Thyroid gland (tissue), 4 donors: ENCODE measurements around the gene ZWILCH. TPM values are rescaled to one million over a fixed set of nuclear protein-coding genes. Genes with fewer than 3 reads are reported as not detected.

Experiments used
- DNase-seq, 2 donors: peaks; one replicate each; pipeline ENCODE4 v3.0.0-alpha.2; 2019
- H3K27ac ChIP-seq, 3 donors: fragments of 200-600 bp; sonication (generic); 1 replicate in 2 of 3; 2 replicates in 1 of 3; pipeline ENCODE4 v1.5.1; 2016 to 2019; ENCODE audit warnings: mild to moderate bottlenecking in 1 of 3, moderate library complexity in 1 of 3
- H3K27me3 ChIP-seq: fragments of 200-600 bp; sonication (generic); one replicate; pipeline ENCODE4 v1.5.1; 2019
- H3K36me3 ChIP-seq, 2 donors: fragments of 200-600 bp; sonication (generic); one replicate each; pipeline ENCODE4 v1.5.1; 2016 to 2019
- H3K4me1 ChIP-seq, 2 donors: fragments of 200-600 bp; sonication (generic); one replicate each; pipeline ENCODE4 v1.5.1; 2017 to 2019
- H3K4me3 ChIP-seq, 3 donors: fragments of 200-600 bp; sonication (generic); replicated peaks in 1 of 3; 1 replicate in 2 of 3; 2 replicates in 1 of 3; pipeline ENCODE4 v1.5.1; 2016; ENCODE audit warnings: mild to moderate bottlenecking in 1 of 3
- H3K9me3 ChIP-seq: fragments of 200-600 bp; sonication (generic); one replicate; pipeline ENCODE4 v1.5.1; 2017
- POLR2A ChIP-seq, 2 donors: fragments of 450-650 bp; IDR thresholded peaks; one replicate each; pipeline ENCODE4 v1.6.1; 2017; ENCODE audit warnings: antibody characterized with exemption in 2 of 2, mild to moderate bottlenecking in 2 of 2, moderate library complexity in 1 of 2
- WGBS, 2 donors: methylation state at CpG; one replicate each; pipeline ENCODE4 v1.1.5; 2017; 5-methylcytosine and 5-hydroxymethylcytosine counted together
- intact Hi-C: fragments of 100-400 bp; cut with DNase I; formaldehyde crosslinking; loops from one replicate; pipeline ENCODE4 v1.15.1; 2023
- microRNA-seq: library from miRNA; unstranded; fragments of <30 nt; microRNA quantifications from one replicate; pipeline ENCODE4, GENCODE V29; 2016
- small RNA-seq: library from RNA; depleted of rRNA; stranded (forward); fragments of <200 nt; gene quantifications from one replicate; pipeline ENCODE3, GENCODE V24; 2016
- total RNA-seq, 4 donors: library from RNA; depleted of rRNA; stranded (reverse); fragments of >200 nt; gene quantifications; one replicate each; pipeline ENCODE4 v1.2.3, GENCODE V29; 2016
- TF ChIP-seq, protein P1 (sequence below), 6 experiments: fragments of 200-600 bp in 3 of 6; fragments of 450-650 bp in 3 of 6; sonication (generic) in 3 of 6; IDR thresholded peaks; one replicate each; pipeline ENCODE4 v1.5.1; 2016 to 2019; ENCODE audit warnings: antibody characterized with exemption in 6 of 6, mild to moderate bottlenecking in 2 of 6, inconsistent platforms in 1 of 6, moderate library complexity in 1 of 6

The ZWILCH gene
- total RNA-seq, 4 donors from 2014 or later: 3.8 to 6.4 (median 5.3) TPM

DNA sequence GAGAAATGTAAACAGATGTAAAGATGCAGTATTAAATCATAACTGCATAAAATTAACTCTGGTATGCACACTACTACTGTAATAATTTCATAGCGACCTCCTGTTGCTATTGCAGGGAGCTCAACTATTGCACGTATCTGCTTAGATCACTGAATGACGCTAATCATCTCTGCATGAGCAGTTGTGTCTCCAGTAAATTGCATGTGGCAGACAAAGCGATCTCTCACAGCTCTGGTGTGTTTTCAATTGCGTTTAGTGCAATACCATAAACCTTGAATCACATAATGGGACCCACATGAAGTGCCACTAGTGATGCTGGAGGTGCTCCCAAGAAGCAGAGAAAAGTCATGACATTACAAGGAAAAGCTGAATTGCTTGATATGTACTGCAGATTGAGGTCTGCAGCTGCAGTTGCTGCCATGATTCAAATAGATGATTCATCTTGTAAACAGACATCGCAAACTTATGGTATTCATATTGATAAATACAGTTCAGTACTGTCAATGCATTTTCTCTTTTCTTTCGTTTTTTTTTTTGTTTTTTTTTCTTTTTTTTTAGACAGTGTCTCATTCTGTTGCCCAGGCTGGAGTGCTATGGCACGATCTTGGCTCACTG lies 90.9 kb downstream of the ZWILCH start:
- Histone ChIP-seq H3K9me3 (no peaks in the 10 kb centered on the region), H3K27ac (no peak overlapping the region), H3K36me3 (no peaks in the 10 kb centered on the region), H3K27me3 (no peaks in the 10 kb centered on the region), H3K4me1 (no peaks in the 10 kb centered on the region), H3K4me3 (no peak overlapping the region)
- intact Hi-C loops: no loop called here
- 78 to 85% methylated on average over 8 of the region's 8 CpGs for WGBS, 2 donors
- DNase-seq: no peak
- no peak for TF ChIP-seq POLR2A (IDR thresholded peaks at IDR 0.05)
- TF ChIP-seq, protein P1, sequence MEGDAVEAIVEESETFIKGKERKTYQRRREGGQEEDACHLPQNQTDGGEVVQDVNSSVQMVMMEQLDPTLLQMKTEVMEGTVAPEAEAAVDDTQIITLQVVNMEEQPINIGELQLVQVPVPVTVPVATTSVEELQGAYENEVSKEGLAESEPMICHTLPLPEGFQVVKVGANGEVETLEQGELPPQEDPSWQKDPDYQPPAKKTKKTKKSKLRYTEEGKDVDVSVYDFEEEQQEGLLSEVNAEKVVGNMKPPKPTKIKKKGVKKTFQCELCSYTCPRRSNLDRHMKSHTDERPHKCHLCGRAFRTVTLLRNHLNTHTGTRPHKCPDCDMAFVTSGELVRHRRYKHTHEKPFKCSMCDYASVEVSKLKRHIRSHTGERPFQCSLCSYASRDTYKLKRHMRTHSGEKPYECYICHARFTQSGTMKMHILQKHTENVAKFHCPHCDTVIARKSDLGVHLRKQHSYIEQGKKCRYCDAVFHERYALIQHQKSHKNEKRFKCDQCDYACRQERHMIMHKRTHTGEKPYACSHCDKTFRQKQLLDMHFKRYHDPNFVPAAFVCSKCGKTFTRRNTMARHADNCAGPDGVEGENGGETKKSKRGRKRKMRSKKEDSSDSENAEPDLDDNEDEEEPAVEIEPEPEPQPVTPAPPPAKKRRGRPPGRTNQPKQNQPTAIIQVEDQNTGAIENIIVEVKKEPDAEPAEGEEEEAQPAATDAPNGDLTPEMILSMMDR (IDR thresholded peaks at IDR 0.05): no peak

DNA sequence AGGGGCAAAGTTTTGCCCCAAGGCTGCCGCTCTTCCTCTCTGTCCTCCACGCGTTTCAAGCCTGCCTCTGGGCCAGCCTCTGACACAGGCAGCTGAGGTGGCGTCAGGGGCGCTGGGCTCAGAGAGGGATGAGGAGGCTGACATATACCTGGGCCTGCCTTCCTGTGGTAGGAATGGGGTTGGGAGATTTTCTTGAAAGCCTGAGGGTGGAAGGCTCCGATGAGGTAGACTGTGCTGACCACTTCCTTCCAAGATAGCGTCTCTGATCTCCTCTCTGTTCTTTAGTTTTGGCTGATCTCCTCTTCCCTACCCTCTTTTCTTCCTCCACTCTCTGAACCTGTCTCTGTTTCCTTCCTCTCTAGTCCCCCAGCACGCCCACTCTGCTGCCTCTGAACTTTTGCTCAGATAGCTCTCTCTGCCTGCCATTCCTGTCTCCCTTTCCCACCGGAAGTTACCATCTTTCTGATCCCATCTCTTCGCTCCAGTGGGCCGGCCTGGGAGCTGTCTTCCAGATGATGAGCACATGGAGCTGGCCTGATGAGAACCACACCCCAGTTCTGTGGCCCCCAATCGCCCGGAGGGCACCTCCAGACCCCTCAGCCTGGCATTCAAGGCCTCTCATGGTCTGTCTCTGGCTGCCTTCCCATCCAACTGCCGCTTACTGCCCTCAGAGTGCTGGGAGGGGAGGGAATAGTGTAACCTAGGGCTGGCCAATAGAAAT lies 93.1 kb downstream of the ZWILCH start:
- H3K36me3 ChIP-seq: no peaks in the 10 kb centered on the region
- H3K9me3 ChIP-seq: no peaks in the 10 kb centered on the region
- intact Hi-C loops: no loop called here
- no peaks in the 10 kb centered on the region for H3K27me3 ChIP-seq
- H3K4me3 ChIP-seq: no peak overlapping the region
- no peak for DNase-seq
- 75 to 85% methylated on average over 13 to 14 of the region's 14 CpGs for WGBS, 2 donors
- no peak overlapping the region for H3K27ac ChIP-seq
- H3K4me1 ChIP-seq: no peaks in the 10 kb centered on the region
- TF ChIP-seq POLR2A (IDR thresholded peaks at IDR 0.05): no peak
- TF ChIP-seq, protein P1 (IDR thresholded peaks at IDR 0.05): no peak

Small RNAs within 50 kb of the gene (microRNA-seq; reads per million reads assigned to microRNA genes)
- not detected for gene MIR4512

Small RNAs within 50 kb of the gene (small RNA-seq; reads per million reads assigned to genes)
- gene MIR4512 (not detected), gene RF01159 (not detected), gene SNORD16 (not detected), gene SNORD18A (not detected), gene SNORD18B (not detected), gene SNORD18C (not detected)

Other genes starting within 250 kb of the ZWILCH start
- 10 to 100 TPM; 20.8 to 49.8 (median 37.8) TPM for gene DIS3L, start 211.8 kb upstream of the ZWILCH start, total RNA-seq
- 1 to 10 TPM; 4.5 to 7.5 (median 6.5) TPM for gene TIPIN, start 148.6 kb upstream of the ZWILCH start, total RNA-seq
- 10 to 100 TPM; 18.1 to 25.4 (median 25.3) TPM for gene MAP2K1, start 118.4 kb upstream of the ZWILCH start, total RNA-seq
- 10 to 100 TPM; 26.3 to 79.2 (median 40.5) TPM for gene SNAPC5, start 7.6 kb upstream of the ZWILCH start, total RNA-seq
- 1,000 to 10,000 TPM; 3,485 to 7,540 (median 5,598) TPM for gene RPL4, start 471 bp upstream of the ZWILCH start, total RNA-seq
- gene LCTL, start 60.7 kb downstream of the ZWILCH start, total RNA-seq: not detected
- 100 to 1,000 TPM in 1 of 4 donors, 10 to 100 TPM in 3; 59.3 to 118 (median 62.3) TPM for gene SMAD6, start 196.9 kb downstream of the ZWILCH start, total RNA-seq